ENCODE measurements around the gene AAGAB.

- TF ChIP-seq YY1 (IDR thresholded peaks at IDR 0.05; ENCODE audit: insufficient read depth, insufficient read length) (no peak), SUZ12 (IDR thresholded peaks at IDR 0.05; ENCODE audit: extremely low read depth, insufficient read depth, insufficient read length) (no peak)
Measured at GRCh38 chr15:67187351-67187854, 67.1 kb downstream of the AAGAB start.

Data from NT2/D1 (cell line).